CD14-positive monocyte (primary cell): ENCODE measurements around the gene LRTM2. TPM values are rescaled to one million over a fixed set of nuclear protein-coding genes. Genes with fewer than 3 reads are reported as not detected.

Experiments
- DNase-seq, 3 donors: peaks; one replicate each; pipeline ENCODE4 v3.0.0-alpha.2; 2011 to 2022
- H2AFZ ChIP-seq: 2 replicates; pipeline ENCODE4 v1.6.0; 2012; ENCODE audit warnings: mild to moderate bottlenecking, low read depth, low read length, inconsistent platforms; ENCODE audit not compliant: insufficient read depth, poor library complexity, severe bottlenecking
- H3K27ac ChIP-seq, 2 donors: 1 replicate in 1 of 2; 2 replicates in 1 of 2; pipeline ENCODE4 v1.5.1; 2012 to 2013; ENCODE audit warnings: low read length in 2 of 2, control low read depth in 1 of 2, inconsistent platforms in 1 of 2, low read depth in 1 of 2, mild to moderate bottlenecking in 1 of 2
- H3K27me3 ChIP-seq, 2 donors: one replicate each; pipeline versions ENCODE4 v1.6.0 to v1.6.1; 2011 to 2013; ENCODE audit warnings: low read length in 2 of 2; ENCODE audit not compliant: control insufficient read depth in 2 of 2, insufficient read depth in 2 of 2
- H3K36me3 ChIP-seq, 2 donors: replicated peaks in 1 of 2; 1 replicate in 1 of 2; 2 replicates in 1 of 2; pipeline versions ENCODE4 v1.5.1 to v1.6.1; 2012 to 2013; ENCODE audit warnings: low read length in 2 of 2, control low read depth in 1 of 2, inconsistent platforms in 1 of 2, mild to moderate bottlenecking in 1 of 2; ENCODE audit not compliant: insufficient read depth in 2 of 2, control insufficient read depth in 1 of 2
- H3K4me1 ChIP-seq, 2 donors: 1 replicate in 1 of 2; 2 replicates in 1 of 2; pipeline versions ENCODE4 v1.5.1 to v1.6.1; 2012 to 2013; ENCODE audit warnings: low read length in 2 of 2, control low read depth in 1 of 2, inconsistent platforms in 1 of 2, mild to moderate bottlenecking in 1 of 2, moderate library complexity in 1 of 2; ENCODE audit not compliant: insufficient read depth in 2 of 2, control insufficient read depth in 1 of 2
- H3K4me2 ChIP-seq: replicated peaks from 2 replicates; pipeline ENCODE3; 2012; ENCODE audit warnings: low read length, moderate library complexity, mild to moderate bottlenecking; ENCODE audit not compliant: poor library complexity, severe bottlenecking; ENCODE audit errors: extremely low read depth
- H3K4me3 ChIP-seq, 3 experiments: fragments of 200-600 bp in 1 of 3; sonication (generic) in 1 of 3; replicated peaks in 1 of 3; 1 replicate in 2 of 3; 2 replicates in 1 of 3; pipeline ENCODE4 v1.5.1; 2011 to 2013; ENCODE audit warnings: low read length in 3 of 3, mild to moderate bottlenecking in 3 of 3, control low read depth in 2 of 3, low read depth in 2 of 3, inconsistent platforms in 1 of 3, moderate library complexity in 1 of 3
- H3K79me2 ChIP-seq: 2 replicates; pipeline ENCODE4 v1.6.0; 2012; ENCODE audit warnings: mild to moderate bottlenecking, control low read depth, inconsistent platforms, low read length, moderate library complexity; ENCODE audit not compliant: insufficient read depth
- H3K9ac ChIP-seq: 2 replicates; pipeline ENCODE4 v1.6.0; 2017; ENCODE audit warnings: low read length, mild to moderate bottlenecking; ENCODE audit not compliant: insufficient read depth, poor library complexity, severe bottlenecking
- H3K9me3 ChIP-seq, 2 donors: replicated peaks in 1 of 2; 1 replicate in 1 of 2; 2 replicates in 1 of 2; pipeline versions ENCODE4 v1.5.1 to v1.6.1; 2012 to 2013; ENCODE audit warnings: low read length in 2 of 2, control low read depth in 1 of 2; ENCODE audit not compliant: control insufficient read depth in 1 of 2, insufficient read depth in 1 of 2
- H4K20me1 ChIP-seq: 2 replicates; pipeline ENCODE4 v1.6.0; 2012; ENCODE audit warnings: mild to moderate bottlenecking, low read length, control low read depth, moderate library complexity; ENCODE audit not compliant: insufficient read depth
- H3K27ac Mint-ChIP-seq, 7 donors: one replicate each; pipeline ENCODE4 v1.8.0; 2020; ENCODE audit warnings: mild to moderate bottlenecking in 7 of 7, mixed read lengths in 7 of 7, moderate library complexity in 6 of 7, inconsistent platforms in 2 of 7
- H3K27me3 Mint-ChIP-seq, 3 donors: one replicate each; pipeline ENCODE4 v1.8.0; 2021 to 2022; ENCODE audit warnings: low read depth in 3 of 3, mild to moderate bottlenecking in 3 of 3, mixed read lengths in 3 of 3, moderate library complexity in 3 of 3, inconsistent platforms in 1 of 3
- H3K36me3 Mint-ChIP-seq, 2 donors: one replicate each; pipeline ENCODE4 v1.8.0; 2020; ENCODE audit warnings: mixed read lengths in 2 of 2, inconsistent platforms in 1 of 2, mild to moderate bottlenecking in 1 of 2
- H3K4me1 Mint-ChIP-seq: one replicate; pipeline ENCODE4 v1.8.0; 2020; ENCODE audit warnings: mild to moderate bottlenecking, mixed read lengths
- H3K4me3 Mint-ChIP-seq, 2 donors: one replicate each; pipeline ENCODE4 v1.8.0; 2020; ENCODE audit warnings: mild to moderate bottlenecking in 2 of 2, mixed read lengths in 2 of 2, moderate library complexity in 1 of 2
- H3K9me3 Mint-ChIP-seq, 7 donors: one replicate each; pipeline ENCODE4 v1.8.0; 2020 to 2022; ENCODE audit warnings: mixed read lengths in 7 of 7, mild to moderate bottlenecking in 6 of 7, moderate library complexity in 6 of 7, inconsistent platforms in 2 of 7
- CTCF ChIP-seq: fragments of 200-600 bp; IDR thresholded peaks from one replicate; pipeline ENCODE4 v1.8.0; 2022; ENCODE audit warnings: antibody characterized with exemption, mild to moderate bottlenecking
- WGBS: methylation state at CpG from one replicate; pipeline ENCODE4 v1.1.5; 2013; ENCODE audit warnings: missing lambda C conversion rate; ENCODE audit not compliant: insufficient coverage; 5-methylcytosine and 5-hydroxymethylcytosine counted together
- intact Hi-C, 2 donors: fragments of 100-400 bp; cut with micrococcal nuclease; formaldehyde crosslinking; loops; one replicate each; pipeline versions ENCODE4 v1.15.0 to v1.15.1; 2023
- polyA plus RNA-seq, 3 donors: library from polyadenylated mRNA; depleted of rRNA in 1 of 3; unstranded in 2 of 3; stranded (reverse) in 1 of 3; fragments of 300-500 nt in 2 of 3; fragments of >200 nt in 1 of 3; fragmentation: Illumina TruSeq in 2 of 3; gene quantifications; 1 replicate in 2 of 3; 2 replicates in 1 of 3; pipeline ENCODE4 v1.2.3, GENCODE V29; 2012 to 2021

Gene LRTM2
- polyA plus RNA-seq, 3 donors: not detected

DNA sequence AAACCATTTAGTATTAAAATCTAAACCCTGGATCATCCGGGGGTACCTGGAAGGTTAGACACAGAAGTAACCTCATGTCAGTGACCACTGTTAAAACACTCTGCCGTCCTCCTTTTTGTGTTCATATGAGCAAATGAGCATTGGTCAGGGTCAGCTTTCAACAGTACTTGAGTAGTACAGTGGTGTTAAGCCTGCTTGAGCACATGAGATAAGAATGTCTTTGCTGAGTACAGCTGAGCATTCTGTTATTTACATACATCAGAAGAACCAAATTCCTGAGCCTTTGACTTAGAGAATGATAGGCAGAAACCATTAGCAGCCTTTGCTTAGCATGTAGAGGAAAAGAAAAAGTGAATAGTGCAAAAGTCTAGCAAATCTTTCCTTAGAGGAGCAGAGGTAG, 38.6 kb upstream of the LRTM2 start:
- Mint-ChIP-seq H3K27ac (no peak overlapping the region), H3K4me1 (no peaks in the 10 kb centered on the region)
- H2AFZ ChIP-seq: no peak overlapping the region

DNA sequence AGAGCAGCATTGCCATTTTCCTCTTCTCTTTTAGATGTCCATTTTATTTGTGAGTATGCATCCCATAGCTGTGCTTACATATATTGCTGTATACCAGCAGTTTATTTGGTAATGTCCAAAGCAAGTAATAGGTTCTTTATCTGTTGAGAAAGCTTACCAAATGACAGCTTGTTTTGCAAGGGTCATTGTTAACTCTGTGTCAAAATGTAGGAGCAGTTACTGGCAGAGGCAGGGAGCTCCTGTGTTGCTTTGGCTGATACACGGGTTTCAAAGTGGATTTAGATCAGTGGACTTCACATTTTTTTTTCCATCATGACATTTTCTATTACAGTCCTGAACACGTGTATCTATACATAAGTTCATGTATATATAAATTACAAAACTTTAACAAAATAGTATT, 38.1 kb upstream of the LRTM2 start:
- DNase-seq: no peak
- Mint-ChIP-seq H3K9me3 (no peaks in the 10 kb centered on the region), H3K4me1 (no peaks in the 10 kb centered on the region), H3K4me3 (no peak overlapping the region), H3K27me3 (no peaks in the 10 kb centered on the region), H3K27ac (no peak overlapping the region), H3K36me3 (peaks cover 72 to 77% of the 10 kb centered on the region in 2 donors)
- Histone ChIP-seq H3K79me2 (no peaks in the 10 kb centered on the region), H3K36me3 (peaks cover 71 to 99% of the 10 kb centered on the region in 2 donors), H3K9ac (no peak overlapping the region), H3K4me3 (no peak overlapping the region), H3K4me1 (no peaks in the 10 kb centered on the region), H3K9me3 (no peaks in the 10 kb centered on the region), H4K20me1 (peaks cover 7% of the 10 kb centered on the region), H3K27me3 (no peaks in the 10 kb centered on the region), H3K27ac (no peak overlapping the region), H3K4me2 (no peak overlapping the region), H2AFZ (no peak overlapping the region)
- WGBS: no CpG with 5 or more reads among the region's 2 CpGs
- intact Hi-C loops: no loop called here
- TF ChIP-seq CTCF: no peak

More for the DNA sequence above, 38.6 kb upstream of the LRTM2 start:
- 100% methylated on average over 1 of the region's 2 CpGs for WGBS
- Histone ChIP-seq H3K36me3 (peaks cover 67 to 95% of the 10 kb centered on the region in 2 donors), H3K27ac (no peak overlapping the region), H3K4me3 (no peak overlapping the region), H3K4me1 (no peaks in the 10 kb centered on the region), H3K9ac (no peak overlapping the region), H3K4me2 (no peak overlapping the region), H3K79me2 (no peaks in the 10 kb centered on the region), H4K20me1 (peaks cover 7% of the 10 kb centered on the region), H3K27me3 (no peaks in the 10 kb centered on the region), H3K9me3 (no peaks in the 10 kb centered on the region)
- Mint-ChIP-seq H3K36me3 (peaks cover 69 to 78% of the 10 kb centered on the region in 2 donors), H3K4me3 (no peak overlapping the region), H3K27me3 (no peaks in the 10 kb centered on the region), H3K9me3 (no peaks in the 10 kb centered on the region)
- no peak for DNase-seq
- no peak for TF ChIP-seq CTCF
- intact Hi-C loops: no loop called here
